Stimulated activated CD4-positive, alpha-beta T cell treated with anti-CD3 and anti-CD28 coated beads, Interleukin-4, amount 100 ng/mL, for 4 hours (primary cell): ENCODE measurements around the gene NDRG3.
A peak's percentile ranks its signal among the peaks of the same experiment; 100 is the strongest.
"Not testable (repeated sequence)": the region's sequence is repeated elsewhere in the genome, so short reads cannot be mapped to it uniquely, and the experiment has no call there.

ENCODE experiments used
- DNase-seq, 2 experiments: peaks; one replicate each; pipeline ENCODE4 v3.0.0-alpha.2; 2020

NDRG3 gene

DNA sequence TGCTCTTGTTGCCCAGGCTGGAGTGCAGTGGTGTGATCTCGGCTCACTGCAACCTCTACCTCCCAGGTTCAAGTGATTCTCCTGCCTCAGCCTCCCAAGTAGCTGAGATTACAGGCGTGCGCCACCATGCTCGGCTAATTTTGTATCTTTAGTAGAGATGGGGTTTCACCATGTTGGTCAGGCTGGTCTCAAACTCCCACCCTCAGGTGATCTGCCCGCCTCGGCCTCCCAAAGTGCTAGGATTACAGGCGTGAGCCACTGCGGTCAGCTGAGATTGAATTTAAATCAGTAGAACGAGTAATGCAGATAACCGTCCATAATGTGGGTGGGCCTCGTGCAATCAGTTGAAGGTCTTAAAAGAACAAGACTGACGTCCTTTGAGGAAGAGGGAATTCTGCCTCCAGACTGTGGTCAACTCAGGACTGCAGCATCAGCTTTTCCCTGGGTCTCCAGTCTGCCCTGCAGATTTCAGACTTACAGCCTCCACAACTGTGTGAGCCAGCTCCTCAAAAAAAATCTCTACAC is 107.0 kb downstream of the NDRG3 start:
- DNase-seq, result not testable (repeated sequence)

DNA sequence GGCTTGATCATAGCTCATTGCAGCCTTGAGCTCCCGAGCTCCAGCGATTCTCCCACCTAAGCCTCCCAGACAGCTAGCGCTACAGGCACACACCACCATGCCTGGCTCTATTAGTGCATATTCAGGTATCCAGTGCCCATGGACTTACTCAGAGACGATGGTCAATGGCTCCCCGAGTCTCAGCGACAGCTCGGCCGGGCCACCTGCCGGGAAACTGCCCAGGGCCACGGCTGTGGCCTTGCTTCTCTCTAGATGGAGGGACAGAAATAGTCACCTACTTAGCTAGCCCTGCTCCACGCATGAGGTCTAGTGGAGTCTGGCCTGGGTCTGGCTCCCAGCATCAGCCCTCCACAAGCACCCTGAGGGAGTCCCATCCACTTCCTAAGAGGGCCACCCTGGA is 111.5 kb downstream of the NDRG3 start:
- DNase-seq, result no peak

DNA sequence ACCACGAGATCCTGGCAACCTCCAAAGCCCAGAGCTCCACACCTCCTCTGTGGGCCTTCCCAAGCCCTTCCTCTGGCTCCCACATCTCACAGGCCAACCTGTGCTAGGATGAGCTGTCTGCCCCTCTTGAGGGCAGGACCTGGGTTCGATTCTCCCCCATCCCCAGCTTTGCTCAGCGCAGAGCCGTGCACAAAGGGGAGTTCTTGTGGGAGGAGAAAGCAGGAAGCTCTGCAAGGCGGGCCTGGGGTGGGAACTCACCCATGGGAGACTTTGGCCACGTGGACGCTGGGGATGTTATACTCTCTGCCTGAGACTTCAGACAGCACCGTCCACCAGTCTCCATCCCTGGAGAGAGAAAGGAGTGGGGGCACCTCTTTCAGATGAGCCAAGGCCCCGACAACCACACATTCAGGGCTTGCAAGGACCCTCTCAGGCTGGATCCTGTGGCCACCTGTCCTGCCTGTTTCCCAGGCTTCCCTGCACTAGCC is 112.6 kb downstream of the NDRG3 start:
- no peak for DNase-seq

DNA sequence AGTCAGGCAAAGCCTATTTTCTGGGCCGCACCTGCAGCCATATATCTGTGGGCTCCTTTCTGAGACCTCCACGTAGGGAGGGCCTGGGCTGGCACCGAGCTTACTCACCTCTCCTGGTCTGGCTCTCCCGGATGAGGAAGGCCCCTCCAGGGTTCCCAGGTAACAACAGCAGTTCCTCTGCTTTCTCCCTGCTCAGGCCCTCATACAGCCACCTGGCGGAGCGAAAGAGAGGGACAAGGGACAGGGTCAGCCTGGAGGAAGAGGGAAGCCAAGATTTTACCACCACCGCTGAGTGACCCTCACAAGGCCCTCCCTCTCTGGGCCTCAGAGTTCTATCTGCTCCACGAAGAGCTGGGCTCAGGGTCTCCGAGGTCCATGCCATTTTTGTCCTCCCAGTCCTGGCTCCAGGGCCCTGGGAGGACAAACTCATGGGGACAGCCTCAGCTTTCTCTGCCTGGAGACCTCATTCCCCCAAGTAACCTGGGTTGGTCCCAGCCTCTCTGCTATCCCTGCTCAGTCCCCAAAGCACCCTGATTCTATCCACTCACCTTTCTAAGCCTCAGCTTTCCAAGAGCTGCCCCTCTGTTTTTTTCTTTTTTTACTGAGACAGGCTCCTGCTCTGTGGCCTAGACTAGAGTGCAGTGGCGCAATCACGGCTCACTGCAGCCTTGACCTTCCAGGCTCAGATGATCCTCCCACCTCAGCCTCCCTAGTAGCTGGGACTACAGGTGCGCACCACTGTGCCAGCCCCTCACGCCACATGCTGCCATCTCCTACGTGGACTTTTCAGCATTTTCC is 113.2 kb downstream of the NDRG3 start:
- no peak for DNase-seq

DNA sequence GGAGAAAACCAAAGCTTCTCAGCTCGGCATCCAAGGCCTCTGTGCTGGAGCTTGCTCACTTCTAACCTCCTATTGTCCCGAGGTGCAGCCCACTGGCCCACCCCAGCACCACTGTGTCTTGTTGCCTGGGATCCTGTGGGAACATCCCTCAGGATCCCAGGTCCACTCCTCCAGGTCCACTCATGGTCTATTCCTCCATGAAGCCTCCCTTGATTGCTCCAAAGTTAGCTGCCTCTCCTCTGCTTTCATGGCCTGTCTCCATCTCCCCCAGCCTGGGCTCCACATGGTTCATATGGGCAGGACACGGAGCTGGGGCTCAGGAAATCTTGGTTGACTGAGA is 113.8 kb downstream of the NDRG3 start:
- DNase-seq, result no peak

DNA sequence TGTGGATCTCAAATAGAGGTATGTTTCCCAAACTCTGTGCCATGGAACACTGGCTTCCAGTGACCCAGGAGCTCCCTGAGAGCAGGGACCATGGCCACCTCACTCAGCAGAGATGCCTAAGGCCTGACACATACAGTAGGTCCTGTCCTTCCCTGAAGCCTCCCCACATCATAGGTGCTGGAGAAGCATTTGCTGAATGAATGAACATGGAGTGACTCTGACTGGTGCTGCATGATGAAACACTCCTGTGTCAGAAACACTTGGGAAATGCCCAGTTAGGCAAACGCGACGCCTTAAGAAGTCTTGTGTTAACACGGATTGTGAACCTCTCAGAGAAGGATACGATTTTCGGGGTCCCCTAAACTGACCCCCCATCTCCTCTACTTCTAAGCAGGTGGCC is 114.2 kb downstream of the NDRG3 start:
- DNase-seq, result no peak

DNA sequence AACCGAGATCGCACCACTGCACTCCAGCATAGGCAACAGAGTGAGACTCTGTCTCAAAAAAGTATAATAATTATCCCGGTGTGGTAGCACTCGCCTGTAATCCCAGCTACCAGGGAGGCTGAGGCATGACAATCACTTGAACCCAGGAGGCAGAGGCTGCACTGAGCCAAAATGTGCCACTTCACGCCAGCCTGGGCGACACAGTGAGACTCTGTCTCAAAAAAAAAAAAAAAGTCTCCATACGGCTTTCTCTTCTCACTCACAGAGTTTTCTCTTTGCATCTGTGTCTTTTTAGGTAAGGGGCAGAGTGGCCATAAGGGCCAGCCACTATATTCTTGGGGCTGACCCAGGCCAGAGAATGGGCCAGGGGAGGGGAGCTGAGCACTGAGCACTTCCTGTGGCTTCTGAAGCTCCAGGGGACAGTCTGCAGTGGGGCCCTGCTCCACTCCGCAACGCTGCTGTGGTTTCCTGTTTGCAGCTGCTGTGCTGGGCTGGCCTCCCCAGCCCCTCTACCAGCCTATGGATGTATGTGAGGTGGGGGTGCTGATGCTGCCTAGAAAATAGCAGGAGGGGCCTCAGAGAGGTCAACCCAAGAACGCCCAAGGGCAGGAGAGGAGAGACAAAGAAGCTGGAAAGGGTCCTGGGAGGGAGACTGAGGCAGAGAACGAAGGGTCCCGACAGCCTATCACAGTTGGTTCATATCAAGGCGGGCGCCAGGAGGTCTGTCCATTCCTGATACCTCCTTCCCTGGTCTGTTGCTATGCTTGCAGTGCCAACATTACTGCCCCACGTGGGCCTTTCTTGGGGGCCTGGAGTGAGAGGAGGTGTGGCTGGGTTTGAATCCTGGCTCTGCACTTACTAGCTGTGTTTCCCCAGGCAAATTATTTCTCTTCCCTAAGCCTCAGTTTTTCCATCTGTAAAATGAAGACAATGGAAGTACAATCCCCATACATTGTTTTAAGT is 115.9 kb downstream of the NDRG3 start:
- DNase-seq, result peak; percentile 26 to 30

DNA sequence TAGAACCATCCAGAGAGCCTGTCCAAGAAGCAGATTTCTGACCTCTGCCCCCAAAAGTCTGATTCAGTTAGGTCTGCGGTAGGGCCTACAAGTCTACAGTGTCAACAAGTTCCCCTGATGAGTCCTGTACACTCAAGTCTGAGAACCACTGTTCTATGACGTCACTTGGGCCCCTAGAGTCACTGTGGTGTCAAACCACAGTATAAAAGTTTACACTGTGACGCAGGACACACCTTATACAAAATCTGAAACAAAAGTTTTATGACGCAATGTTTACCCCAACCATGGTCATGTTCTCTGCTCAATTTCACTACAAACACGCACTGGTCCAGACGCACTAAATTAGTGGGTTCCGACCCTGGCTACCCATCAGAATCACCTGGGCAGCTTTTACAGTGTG is 117.8 kb downstream of the NDRG3 start:
- no peak for DNase-seq

DNA sequence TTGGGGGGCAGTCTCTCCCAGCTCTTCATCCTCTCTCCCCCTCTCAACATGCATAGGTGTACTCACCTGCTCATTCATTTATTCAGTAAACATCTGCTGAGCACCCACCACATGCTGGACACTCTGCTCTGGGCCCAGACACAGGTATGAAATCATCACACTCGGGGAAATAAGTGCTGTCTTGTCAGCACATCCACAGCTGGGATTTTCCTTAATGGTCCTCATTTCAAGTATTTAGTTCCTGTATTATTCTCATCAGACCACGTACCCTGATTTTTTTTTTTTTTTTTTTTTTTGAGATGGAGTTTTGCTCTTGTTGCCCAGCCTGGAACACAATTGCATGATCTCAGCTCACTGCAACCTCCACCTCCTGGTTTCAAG is 121.0 kb downstream of the NDRG3 start:
- no peak for DNase-seq

DNA sequence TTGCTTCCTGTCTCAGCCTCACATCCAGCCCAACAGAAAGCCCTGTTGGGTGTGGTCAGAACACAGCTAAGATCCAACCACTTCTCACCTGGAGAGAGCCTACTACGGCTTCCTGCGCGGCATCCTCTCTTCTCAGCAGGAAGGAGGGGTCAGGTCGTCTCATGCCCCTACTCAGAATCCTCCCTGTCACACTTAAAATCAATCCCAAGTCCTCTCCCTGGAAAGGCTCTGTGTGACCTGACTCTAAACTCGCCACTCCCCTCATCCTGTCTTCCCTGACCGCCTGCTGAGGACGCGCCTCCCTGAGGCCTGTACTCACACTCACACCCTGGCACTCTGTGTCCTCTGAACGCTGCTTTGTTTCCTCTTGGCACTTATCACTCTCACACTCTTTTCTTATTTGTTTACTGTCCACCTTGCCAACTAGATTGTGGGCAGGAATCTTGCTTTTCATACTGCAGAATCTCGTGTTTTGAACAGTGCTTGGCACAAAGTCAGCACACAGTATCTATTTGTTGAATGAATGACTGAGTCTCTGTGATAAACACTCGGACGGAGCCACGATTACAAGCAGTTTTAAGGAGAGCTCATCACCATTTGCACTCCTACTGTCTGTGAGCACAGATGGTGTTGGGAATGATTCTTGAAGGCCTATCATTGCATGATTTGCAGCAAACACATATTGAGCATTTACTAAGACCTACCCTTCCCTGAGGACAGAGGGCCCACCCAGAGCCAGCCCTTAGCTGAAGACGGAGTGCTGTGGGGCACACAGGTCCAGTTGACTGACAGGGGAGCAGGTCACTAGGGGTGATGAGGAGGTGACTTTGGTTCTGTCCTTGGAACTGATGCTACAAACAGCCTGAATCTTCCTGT is 121.6 kb downstream of the NDRG3 start:
- DNase-seq, result no peak

DNA sequence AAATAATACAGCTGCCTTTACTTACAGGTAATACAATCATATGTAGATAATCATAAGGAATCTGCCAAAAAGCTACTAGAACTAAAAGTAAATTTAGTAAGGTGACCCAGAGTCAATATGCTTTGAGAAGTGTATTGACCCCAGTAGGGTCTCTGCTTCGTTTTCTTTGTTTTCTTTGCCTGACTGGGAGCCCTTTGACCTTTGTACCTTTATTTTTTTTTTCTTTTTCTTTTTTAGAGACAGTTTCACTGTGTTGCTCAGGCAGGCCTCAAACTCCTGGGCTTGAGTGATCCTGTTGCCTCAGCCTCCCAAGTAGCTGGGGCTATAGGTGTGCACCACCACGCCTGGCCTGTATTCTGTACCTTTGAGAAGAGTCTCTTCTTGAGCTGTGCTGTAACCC is 122.4 kb downstream of the NDRG3 start:
- no peak for DNase-seq

DNA sequence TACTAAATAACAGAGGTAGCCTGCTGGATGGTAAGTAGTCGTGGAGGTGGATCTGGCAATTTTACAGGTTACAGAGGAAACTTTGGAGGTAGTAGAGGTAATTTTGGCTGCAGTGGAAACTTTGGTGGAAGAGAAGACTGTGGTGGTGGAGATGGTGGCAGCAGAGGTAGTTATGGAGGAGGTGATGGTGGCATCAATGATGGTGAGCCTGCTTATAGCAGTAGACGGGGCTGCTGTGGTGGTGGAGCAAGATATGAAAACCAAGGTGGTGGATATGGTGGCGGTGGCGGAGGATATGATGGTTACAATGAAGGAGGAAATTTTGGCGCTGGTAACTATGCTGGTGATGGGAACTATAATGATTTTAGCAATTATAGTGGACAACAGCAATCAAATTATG is 125.0 kb downstream of the NDRG3 start:
- DNase-seq, result no peak

DNA sequence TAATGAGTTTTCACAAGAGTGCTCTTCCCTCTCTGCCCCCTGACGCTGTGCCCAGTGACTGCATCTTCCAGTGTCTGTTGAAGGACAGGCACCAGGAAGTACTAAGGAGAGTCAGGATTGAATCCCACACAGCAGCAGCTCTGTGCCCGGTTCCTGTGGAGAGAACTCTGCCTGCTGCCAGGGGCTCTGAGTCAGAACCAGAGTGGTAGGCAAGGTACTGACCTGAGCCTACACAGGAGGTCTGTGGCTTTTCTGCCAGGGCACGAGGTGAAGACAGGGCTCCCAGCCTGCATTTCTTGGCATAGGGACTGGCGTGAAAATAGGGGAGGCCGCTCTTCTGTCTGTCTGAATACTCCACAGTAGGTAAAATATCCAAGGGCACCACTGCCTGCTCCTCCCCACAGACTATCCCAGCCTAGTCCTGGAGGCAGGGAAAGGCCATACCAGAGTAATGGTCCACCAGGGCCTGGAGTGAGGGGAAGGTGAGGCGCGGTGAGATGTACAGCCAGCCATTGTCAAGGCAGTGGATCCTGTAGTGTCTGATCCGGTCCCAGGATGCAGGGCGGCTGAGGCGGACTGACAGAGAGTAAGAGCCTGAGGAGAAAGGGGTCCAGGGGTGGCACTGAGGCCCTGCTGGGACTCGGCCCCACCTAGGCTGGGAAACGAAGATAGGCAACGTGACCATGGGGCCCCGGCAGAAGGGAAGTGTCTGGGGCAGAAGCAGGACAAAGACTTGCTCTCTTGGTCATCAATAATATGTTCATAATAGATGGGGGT is 130.9 kb downstream of the NDRG3 start:
- DNase-seq, result no peak

DNA sequence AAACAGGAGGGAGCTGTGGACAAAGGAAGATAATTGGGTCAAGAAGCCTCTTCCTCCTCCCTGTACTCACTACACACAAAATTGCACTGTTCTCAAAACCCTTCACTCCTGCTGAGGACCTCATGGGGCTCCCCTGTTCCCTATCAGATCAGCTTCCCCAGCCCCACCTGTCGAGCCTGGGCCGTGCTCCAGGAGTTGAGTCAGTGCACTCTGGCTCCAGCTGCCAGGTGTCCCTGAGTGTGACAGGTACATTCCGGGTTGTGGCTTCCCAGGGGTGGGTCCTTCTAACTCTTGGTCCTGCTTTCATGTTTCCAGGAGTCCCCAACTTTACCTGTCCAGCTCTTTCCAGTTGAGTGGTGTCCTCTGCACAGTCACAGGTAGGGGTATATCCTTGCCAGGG is 131.9 kb downstream of the NDRG3 start:
- DNase-seq, result no peak

DNA sequence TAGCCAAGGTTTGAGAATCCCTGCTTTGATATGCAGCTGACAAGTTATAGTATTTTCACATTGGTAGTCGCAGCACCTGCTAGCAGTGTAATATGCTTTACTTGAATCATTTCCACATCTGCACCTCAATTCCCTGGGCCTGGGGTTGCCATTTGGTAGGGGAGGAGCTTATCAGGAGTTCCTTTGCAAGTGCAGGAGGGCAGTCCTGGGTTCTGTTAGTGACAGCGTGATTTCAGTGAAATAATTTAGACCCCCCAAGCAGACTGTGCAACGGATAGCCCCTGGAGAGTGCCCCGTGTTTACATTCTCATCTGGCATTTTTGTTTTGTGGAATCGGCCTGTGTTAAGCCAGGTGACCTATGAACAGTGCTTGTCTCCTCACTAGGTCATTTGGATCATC is 134.3 kb downstream of the NDRG3 start:
- DNase-seq, result no peak

DNA sequence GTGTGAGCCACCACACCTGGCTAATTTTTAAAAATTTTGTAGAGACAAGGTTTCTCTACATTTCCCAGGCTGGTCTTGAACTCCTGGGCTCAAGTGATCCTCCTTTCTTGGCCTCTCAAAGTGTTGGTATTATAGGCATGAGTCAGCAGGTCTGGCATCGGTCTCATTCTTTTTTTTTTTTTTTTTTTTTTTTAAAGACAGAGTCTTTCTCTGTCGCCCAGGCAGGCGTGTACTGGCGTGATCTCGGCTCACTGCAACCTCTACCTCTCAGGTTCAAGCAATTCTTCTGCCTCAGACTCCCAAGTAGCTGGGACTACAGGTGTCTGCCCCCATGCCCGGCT is 137.5 kb downstream of the NDRG3 start:
- not testable (repeated sequence) for DNase-seq

DNA sequence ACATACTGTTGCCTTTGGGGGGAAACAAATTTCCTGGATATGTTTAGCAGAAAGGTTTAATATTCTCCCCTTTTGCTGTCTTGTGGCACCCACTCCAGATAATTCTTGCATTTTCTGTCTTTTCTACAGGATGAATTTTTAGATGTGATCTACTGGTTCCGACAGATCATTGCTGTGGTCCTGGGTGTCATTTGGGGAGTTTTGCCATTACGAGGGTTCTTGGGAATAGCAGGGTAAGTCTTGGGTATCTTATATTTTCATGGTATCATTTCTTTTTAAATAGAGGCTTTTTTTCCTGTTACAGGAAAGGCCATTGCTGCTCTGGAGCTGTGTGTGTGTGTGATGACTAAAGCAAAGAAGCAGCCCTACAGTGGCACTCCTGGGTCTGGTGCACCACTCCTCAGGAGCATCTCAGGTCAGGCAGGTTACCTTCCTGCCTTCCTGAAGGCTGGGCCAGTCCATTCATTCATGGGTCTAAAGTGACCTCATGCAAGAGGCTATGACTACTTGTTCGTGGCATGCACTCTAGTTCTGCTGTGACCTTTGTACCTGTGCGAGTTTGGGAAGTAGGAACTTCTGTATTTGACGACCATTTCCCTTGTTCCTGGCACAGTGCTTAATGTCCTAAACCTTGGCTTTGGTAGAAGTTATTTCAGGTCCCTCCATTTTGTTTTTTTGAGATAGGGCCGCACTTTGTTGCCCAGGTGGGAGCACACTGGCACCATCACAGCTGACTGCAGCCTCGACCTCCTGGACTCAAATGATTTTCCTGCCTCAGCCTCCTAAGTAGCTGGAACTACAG is 138.1 kb downstream of the NDRG3 start:
- no peak for DNase-seq

DNA sequence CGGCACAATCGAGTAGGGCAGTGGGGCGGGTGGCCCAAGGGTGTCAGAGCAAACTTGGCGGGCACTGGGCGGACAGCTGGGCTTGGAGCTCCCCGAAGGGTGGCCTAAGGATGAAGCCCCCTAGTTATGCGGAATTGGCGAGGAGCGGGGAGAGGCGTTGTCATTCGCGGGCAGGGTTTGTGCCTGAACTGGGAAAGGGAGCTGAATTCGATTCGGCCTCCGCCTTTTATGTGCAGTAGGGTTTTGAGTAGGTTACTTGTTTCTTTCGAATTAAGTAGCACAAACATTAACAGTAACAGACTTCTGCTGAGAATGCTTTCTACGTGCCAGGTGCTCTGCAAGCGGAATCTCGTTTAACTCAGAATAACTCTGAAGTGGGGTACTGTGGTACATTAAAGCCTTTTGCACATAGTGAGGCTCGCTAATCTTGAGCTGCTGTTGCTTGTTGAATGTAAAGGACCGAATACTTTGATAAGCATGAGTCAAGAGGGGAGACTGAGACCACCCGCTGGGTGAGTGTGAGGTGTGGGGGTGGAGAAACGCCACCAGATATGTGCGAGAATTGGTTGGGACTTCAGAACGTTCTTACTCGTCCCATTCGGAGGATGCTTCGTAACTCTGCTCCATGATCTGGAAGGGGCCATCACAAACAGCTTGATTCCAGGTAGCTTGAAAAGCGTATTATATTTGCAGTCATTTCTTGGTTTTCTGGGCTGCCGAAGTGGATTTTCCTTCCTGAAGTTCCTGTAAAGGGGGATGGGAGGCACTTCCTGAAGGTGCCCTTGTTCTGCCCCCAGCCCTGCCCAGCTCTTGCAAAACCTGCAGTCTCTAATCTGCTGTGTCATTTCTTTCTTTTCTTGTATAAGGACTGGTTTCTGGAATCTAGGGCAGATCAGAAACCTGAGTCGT is 139.5 kb downstream of the NDRG3 start:
- no peak for DNase-seq

DNA sequence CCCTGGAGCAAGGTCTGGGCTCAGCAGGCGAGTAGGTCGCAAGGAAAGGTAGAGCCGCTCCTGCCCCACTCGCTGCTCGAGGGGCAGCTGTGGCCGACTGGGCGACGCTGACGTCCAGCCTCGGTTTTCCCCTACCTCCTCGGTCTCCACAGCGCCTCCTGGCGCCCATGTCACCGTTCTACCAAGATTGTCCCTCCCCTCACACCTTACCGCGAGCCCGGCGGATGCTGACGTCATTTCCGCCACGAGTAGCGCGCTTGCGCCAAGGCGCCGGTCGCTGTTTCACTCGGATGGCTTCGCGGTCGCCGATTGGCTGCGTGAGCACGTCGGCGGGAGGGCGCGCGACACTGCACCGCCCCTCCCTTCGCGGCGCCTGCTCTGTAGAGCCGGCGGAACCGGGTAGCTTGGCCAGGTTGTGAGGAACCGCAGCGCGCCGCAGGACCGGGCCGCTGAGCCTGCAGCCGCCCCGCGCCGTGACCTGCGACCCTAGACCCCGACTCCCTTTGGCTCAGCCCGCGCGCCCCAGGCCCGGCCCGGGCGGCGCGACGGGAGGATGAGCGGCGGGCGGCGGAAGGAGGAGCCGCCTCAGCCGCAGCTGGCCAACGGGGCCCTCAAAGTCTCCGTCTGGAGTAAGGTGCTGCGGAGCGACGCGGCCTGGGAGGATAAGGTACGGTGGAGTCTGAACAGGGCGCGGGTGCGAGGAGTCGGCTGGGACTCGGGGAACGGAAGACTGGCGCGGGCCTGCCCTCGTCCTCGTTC is 140.3 kb downstream of the NDRG3 start, which contains the start of gene RAB5IF:
TSS of gene RAB5IF (plus strand) at position 381 of the 759 bp plus-strand sequence. CDS start at position 554, 173 bp downstream.
- DNase-seq, result peak; percentile 99
